ENCODE measurements around the gene STRN3.
A peak's percentile ranks its signal among the peaks of the same experiment; 100 is the strongest.
"Not testable (repeated sequence)": the region's sequence is repeated elsewhere in the genome, so short reads cannot be mapped to it uniquely, and the experiment has no call there.

The STRN3 gene

GRCh38 chr14:30966415-30967363, 59.5 kb downstream of the STRN3 start:
- no peak for TF ChIP-seq CTCF (IDR thresholded peaks at IDR 0.05)
- H3K4me1 Mint-ChIP-seq: no peaks in the 10 kb centered on the region
- H3K27ac Mint-ChIP-seq: no peak overlapping the region
- no peak overlapping the region for H3K4me3 Mint-ChIP-seq
- peaks cover 77% of the 10 kb centered on the region for H3K9me3 Mint-ChIP-seq
- DNase-seq: no peak
- H3K27me3 Mint-ChIP-seq (ENCODE audit: low read depth, poor library complexity): no peaks in the 10 kb centered on the region
- peaks cover 82% of the 10 kb centered on the region for H3K36me3 Mint-ChIP-seq (ENCODE audit: low read depth)

- peaks cover 82% of the 10 kb centered on the region for H3K36me3 Mint-ChIP-seq (ENCODE audit: low read depth)
- not testable (repeated sequence) for H3K27ac Mint-ChIP-seq; H3K27me3 Mint-ChIP-seq (ENCODE audit: low read depth, poor library complexity); H3K4me3 Mint-ChIP-seq; H3K4me1 Mint-ChIP-seq; DNase-seq
- peaks cover 68% of the 10 kb centered on the region for H3K9me3 Mint-ChIP-seq
These were observed 60.3 kb downstream of the STRN3 start for GRCh38 chr14:30965861-30966260.

GRCh38 chr14:30962537-30962936, 63.6 kb downstream of the STRN3 start:
- DNase-seq; H3K27ac Mint-ChIP-seq; H3K4me1 Mint-ChIP-seq; H3K4me3 Mint-ChIP-seq; H3K27me3 Mint-ChIP-seq (ENCODE audit: low read depth, poor library complexity): not testable (repeated sequence)
- Mint-ChIP-seq H3K9me3 (peaks cover 39% of the 10 kb centered on the region), H3K36me3 (ENCODE audit: low read depth) (peaks cover 71% of the 10 kb centered on the region)

DNA sequence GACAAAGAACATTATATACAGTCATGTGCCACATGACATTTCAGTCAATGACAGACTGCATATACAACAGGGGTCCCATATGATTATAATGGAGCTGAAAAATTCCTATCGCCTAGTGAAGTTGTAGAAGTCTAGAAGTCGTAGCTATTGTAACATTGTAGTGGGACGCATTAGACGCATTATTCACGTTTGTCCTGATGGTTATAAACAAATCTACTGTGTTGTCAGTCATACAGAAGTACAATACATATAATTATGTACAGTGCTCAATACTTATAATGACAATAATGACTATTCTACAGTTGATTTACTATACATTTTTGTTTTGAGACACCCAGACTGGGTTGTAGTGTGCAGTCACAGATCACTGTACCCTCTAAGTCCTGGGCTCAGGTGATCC, 64.8 kb downstream of the STRN3 start:
- Mint-ChIP-seq H3K36me3 (ENCODE audit: low read depth) (peaks cover 59% of the 10 kb centered on the region), H3K4me1 (peaks cover 8% of the 10 kb centered on the region), H3K9me3 (peaks cover 27% of the 10 kb centered on the region), H3K4me3 (no peak overlapping the region), H3K27me3 (ENCODE audit: low read depth, poor library complexity) (no peaks in the 10 kb centered on the region), H3K27ac (no peak overlapping the region)
- no peak for DNase-seq
- TF ChIP-seq CTCF (IDR thresholded peaks at IDR 0.05): no peak

DNA sequence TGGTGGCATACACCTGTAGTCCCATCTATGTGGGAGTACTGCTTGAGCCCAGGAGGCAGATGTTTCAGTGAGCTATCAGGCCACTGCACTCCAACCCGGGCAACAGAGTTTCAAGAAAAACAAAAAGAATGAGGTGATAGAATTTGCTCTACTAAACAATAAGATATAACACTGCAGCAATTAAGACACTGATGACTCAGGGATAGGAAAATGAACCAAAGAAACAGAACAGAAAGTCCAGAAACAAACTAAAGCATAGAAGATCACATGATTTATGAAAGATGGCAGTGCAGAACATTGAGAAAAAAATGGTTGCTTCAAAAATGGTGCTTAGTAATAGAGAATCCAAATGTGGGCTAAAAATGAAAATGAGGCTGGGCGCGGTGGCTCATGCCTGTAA, 66.0 kb downstream of the STRN3 start:
- Mint-ChIP-seq H3K4me1 (peaks cover 8% of the 10 kb centered on the region), H3K27me3 (ENCODE audit: low read depth, poor library complexity) (no peaks in the 10 kb centered on the region), H3K9me3 (peaks cover 15% of the 10 kb centered on the region), H3K27ac (no peak overlapping the region), H3K36me3 (ENCODE audit: low read depth) (peaks cover 55% of the 10 kb centered on the region), H3K4me3 (no peak overlapping the region)
- no peak for TF ChIP-seq CTCF (IDR thresholded peaks at IDR 0.05)
- DNase-seq: no peak

DNA sequence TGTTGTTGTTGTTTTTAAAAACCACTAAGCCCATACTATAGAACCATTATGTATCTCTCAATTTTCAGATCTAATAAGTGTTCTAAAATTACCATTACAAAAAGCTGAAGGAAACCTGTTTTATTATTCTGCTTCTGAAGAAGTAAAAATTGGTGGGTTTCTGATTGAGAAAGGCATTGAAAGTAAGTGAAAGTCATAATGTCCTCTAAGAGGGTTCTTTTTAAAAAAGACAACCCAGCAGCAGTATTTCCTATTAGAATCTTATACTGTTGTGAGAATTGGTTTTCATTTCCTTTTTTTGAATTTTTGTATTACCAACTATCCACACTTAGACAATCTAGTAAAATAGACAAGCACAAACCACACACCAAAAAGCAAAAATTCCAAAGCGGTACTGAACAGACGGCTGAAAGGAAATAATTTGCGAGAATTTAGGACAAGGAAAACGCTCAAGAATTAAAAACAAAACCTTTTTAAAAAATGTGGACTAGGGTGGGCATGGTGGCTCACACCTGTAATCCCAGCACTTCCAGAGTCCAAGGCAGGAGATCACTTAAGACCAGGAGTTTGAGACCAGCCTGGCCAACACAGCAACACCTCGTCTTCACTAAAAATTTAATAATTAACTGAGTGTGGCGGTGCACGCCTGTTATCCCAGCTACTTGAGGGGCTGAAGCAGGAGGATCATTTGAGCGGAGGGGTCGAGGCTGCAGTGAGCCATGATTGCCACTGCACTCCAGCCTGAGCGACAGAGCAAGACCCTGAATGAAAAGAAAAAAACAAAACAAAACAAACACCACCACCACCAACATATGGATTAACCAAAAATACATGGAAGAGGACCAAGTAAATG, 67.4 kb downstream of the STRN3 start:
- H3K27me3 Mint-ChIP-seq (ENCODE audit: low read depth, poor library complexity): no peaks in the 10 kb centered on the region
- peaks cover 3% of the 10 kb centered on the region for H3K9me3 Mint-ChIP-seq
- no peak for TF ChIP-seq CTCF (IDR thresholded peaks at IDR 0.05)
- peaks cover 8% of the 10 kb centered on the region for H3K4me1 Mint-ChIP-seq
- no peak for DNase-seq
- H3K27ac Mint-ChIP-seq: peak overlapping the region; percentile 68
- no peak overlapping the region for H3K4me3 Mint-ChIP-seq
- peaks cover 49% of the 10 kb centered on the region for H3K36me3 Mint-ChIP-seq (ENCODE audit: low read depth)

Data from nephron progenitor cell (in vitro differentiated cells).